ENCODE results near the gene PEX13. TPM values are rescaled to one million over a fixed set of nuclear protein-coding genes. Genes with fewer than 3 reads are reported as not detected.

PEX13 gene
- polyA plus RNA-seq, 3 donors, result 4.1 to 5.7 (median 4.8) TPM

DNA sequence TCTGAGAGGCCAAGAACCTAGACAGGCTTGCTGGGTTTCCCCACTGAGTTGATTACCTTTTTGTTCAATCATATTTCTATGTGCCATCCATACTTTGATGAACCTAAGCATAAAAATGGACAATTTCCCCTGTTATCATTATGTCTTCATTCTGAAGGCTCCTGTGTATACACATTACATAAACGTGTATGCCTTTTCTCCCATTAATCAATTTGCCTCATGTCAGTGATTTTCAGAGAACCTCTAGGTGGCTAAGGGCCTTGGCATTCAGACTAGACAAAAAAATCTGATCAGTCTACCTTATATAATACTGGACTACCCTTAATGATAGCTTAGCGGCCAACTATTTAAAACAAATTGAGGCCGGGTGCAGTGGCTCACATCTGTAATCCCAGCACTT, 4.1 kb upstream of the PEX13 start:
- Mint-ChIP-seq H3K36me3 (peaks cover 0 to 4% of the 10 kb centered on the region in 2 donors), H3K9me3 (no peaks in the 10 kb centered on the region), H3K27ac (peak overlapping the region in 4 of 7 donors; percentile 64 to 87 (median 84)), H3K4me3 (no peak overlapping the region), H3K4me1 (peaks cover 48% of the 10 kb centered on the region), H3K27me3 (ENCODE audit: low read depth in 3 of 3) (no peaks in the 10 kb centered on the region)
- Histone ChIP-seq H4K20me1 (ENCODE audit: insufficient read depth, low read length) (peaks cover 3% of the 10 kb centered on the region), H3K27me3 (ENCODE audit: control insufficient read depth in 2 of 2, insufficient read depth in 2 of 2, low read length in 2 of 2) (no peaks in the 10 kb centered on the region), H3K36me3 (replicated peaks in 1 of 2; ENCODE audit: control insufficient read depth in 1 of 2, insufficient read depth in 2 of 2, low read length in 2 of 2) (peaks cover 0 to 6% of the 10 kb centered on the region in 2 donors), H3K9me3 (replicated peaks in 1 of 2; ENCODE audit: control insufficient read depth in 1 of 2, insufficient read depth in 1 of 2, low read length in 2 of 2) (no peaks in the 10 kb centered on the region), H3K4me3 (replicated peaks in 1 of 3; ENCODE audit: low read depth in 2 of 3, low read length in 3 of 3) (no peak overlapping the region), H3K4me1 (ENCODE audit: control insufficient read depth in 1 of 2, insufficient read depth in 2 of 2, low read length in 2 of 2) (peaks cover 43 to 55% of the 10 kb centered on the region in 2 donors), H3K9ac (ENCODE audit: insufficient read depth, low read length, poor library complexity, severe bottlenecking) (no peak overlapping the region), H2AFZ (ENCODE audit: insufficient read depth, low read depth, low read length, poor library complexity, severe bottlenecking) (no peak overlapping the region), H3K27ac (ENCODE audit: low read depth in 1 of 2, low read length in 2 of 2) (no peak overlapping the region), H3K4me2 (replicated peaks; ENCODE audit: extremely low read depth, low read length, poor library complexity, severe bottlenecking) (no peak overlapping the region), H3K79me2 (ENCODE audit: insufficient read depth, low read length) (peaks cover 37% of the 10 kb centered on the region)
- WGBS (ENCODE audit: insufficient coverage), result 60% methylated on average over 1 of the region's 3 CpGs
- no peak for DNase-seq
- intact Hi-C loops (cut with micrococcal nuclease), result loop anchor here in 1 of 2 donors (5.0 kb wide), 1 partner anchor 221 kb away; no protein-coding TSS in a partner anchor
- TF ChIP-seq, protein P1, sequence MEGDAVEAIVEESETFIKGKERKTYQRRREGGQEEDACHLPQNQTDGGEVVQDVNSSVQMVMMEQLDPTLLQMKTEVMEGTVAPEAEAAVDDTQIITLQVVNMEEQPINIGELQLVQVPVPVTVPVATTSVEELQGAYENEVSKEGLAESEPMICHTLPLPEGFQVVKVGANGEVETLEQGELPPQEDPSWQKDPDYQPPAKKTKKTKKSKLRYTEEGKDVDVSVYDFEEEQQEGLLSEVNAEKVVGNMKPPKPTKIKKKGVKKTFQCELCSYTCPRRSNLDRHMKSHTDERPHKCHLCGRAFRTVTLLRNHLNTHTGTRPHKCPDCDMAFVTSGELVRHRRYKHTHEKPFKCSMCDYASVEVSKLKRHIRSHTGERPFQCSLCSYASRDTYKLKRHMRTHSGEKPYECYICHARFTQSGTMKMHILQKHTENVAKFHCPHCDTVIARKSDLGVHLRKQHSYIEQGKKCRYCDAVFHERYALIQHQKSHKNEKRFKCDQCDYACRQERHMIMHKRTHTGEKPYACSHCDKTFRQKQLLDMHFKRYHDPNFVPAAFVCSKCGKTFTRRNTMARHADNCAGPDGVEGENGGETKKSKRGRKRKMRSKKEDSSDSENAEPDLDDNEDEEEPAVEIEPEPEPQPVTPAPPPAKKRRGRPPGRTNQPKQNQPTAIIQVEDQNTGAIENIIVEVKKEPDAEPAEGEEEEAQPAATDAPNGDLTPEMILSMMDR (IDR thresholded peaks at IDR 0.05), result no peak

GRCh38 chr2:61014763-61015162, 2.8 kb upstream of the PEX13 start:
- no peak overlapping the region for H2AFZ ChIP-seq (ENCODE audit: insufficient read depth, low read depth, low read length, poor library complexity, severe bottlenecking)
- Mint-ChIP-seq H3K9me3 (no peaks in the 10 kb centered on the region), H3K27me3 (ENCODE audit: low read depth in 3 of 3) (no peaks in the 10 kb centered on the region), H3K27ac (peak overlapping the region; percentile 63 to 82 (median 71)), H3K36me3 (peaks cover 0 to 1% of the 10 kb centered on the region in 2 donors), H3K4me3 (peak overlapping the region; percentile 12 to 43), H3K4me1 (peaks cover 57% of the 10 kb centered on the region)
- no peak overlapping the region for H3K9ac ChIP-seq (ENCODE audit: insufficient read depth, low read length, poor library complexity, severe bottlenecking)
- H3K79me2 ChIP-seq (ENCODE audit: insufficient read depth, low read length), result peaks cover 51% of the 10 kb centered on the region
- H3K4me1 ChIP-seq (ENCODE audit: control insufficient read depth in 1 of 2, insufficient read depth in 2 of 2, low read length in 2 of 2), result peaks cover 47 to 61% of the 10 kb centered on the region in 2 donors
- H3K9me3 ChIP-seq (replicated peaks in 1 of 2; ENCODE audit: control insufficient read depth in 1 of 2, insufficient read depth in 1 of 2, low read length in 2 of 2), result no peaks in the 10 kb centered on the region
- H3K27me3 ChIP-seq (ENCODE audit: control insufficient read depth in 2 of 2, insufficient read depth in 2 of 2, low read length in 2 of 2), result no peaks in the 10 kb centered on the region
- H3K4me3 ChIP-seq (replicated peaks in 1 of 3; ENCODE audit: low read depth in 2 of 3, low read length in 3 of 3), result peak overlapping the region in 1 of 3 experiments; percentile 31
- TF ChIP-seq, protein P1 (IDR thresholded peaks at IDR 0.05), result no peak
- peaks cover 0 to 6% of the 10 kb centered on the region in 2 donors for H3K36me3 ChIP-seq (replicated peaks in 1 of 2; ENCODE audit: control insufficient read depth in 1 of 2, insufficient read depth in 2 of 2, low read length in 2 of 2)
- H3K27ac ChIP-seq (ENCODE audit: low read depth in 1 of 2, low read length in 2 of 2), result peak overlapping the region; percentile 31 to 59
- peak in 2 of 3 donors; percentile 28 to 53 for DNase-seq
- H3K4me2 ChIP-seq (replicated peaks; ENCODE audit: extremely low read depth, low read length, poor library complexity, severe bottlenecking), result peak overlapping the region; percentile 41
- 71% methylated on average over 1 of the region's 3 CpGs for WGBS (ENCODE audit: insufficient coverage)
- H4K20me1 ChIP-seq (ENCODE audit: insufficient read depth, low read length), result peaks cover 4% of the 10 kb centered on the region
- intact Hi-C loops (cut with micrococcal nuclease), result loop anchor here in 1 of 2 donors (5.0 kb wide), 2 partner anchors 53 to 222 kb away; partner anchors contain the start of gene SANBR

All from CD14-positive monocyte (primary cell).